Smooth muscle cell (in vitro differentiated cells): ENCODE measurements around the gene AFAP1L1. TPM values are rescaled to one million over a fixed set of nuclear protein-coding genes. Genes with fewer than 3 reads are reported as not detected.

Experiments used
- DNase-seq: peaks from one replicate; lab custom pipeline; 2025; ENCODE audit not compliant: unreplicated experiment; lab: John Stamatoyannopoulos, UW
- H2AFZ ChIP-seq: fragments of 200-600 bp; sonication (generic); 2 replicates; pipeline ENCODE4 v1.6.0; 2016; ENCODE audit warnings: antibody characterized with exemption, low read depth, mild to moderate bottlenecking
- H3F3A ChIP-seq: fragments of 200-600 bp; sonication (generic); 2 replicates; pipeline ENCODE4 v1.6.0; 2017; ENCODE audit warnings: antibody characterized with exemption, low read depth
- H3K27ac ChIP-seq: fragments of 200-600 bp; sonication (generic); 2 replicates; pipeline ENCODE4 v1.5.1; 2016; ENCODE audit warnings: low read depth, mild to moderate bottlenecking
- H3K27me3 ChIP-seq: fragments of 200-600 bp; sonication (generic); 2 replicates; pipeline ENCODE4 v1.6.1; 2016; ENCODE audit warnings: low read depth, mild to moderate bottlenecking
- H3K36me3 ChIP-seq: fragments of 200-600 bp; sonication (generic); 2 replicates; pipeline ENCODE4 v1.5.1; 2016; ENCODE audit warnings: low read depth
- H3K4me1 ChIP-seq: fragments of 200-600 bp; sonication (generic); 2 replicates; pipeline ENCODE4 v1.5.1; 2016; ENCODE audit warnings: low read depth
- H3K4me2 ChIP-seq: fragments of 200-600 bp; sonication (generic); 2 replicates; pipeline ENCODE4 v1.6.0; 2016; ENCODE audit warnings: mild to moderate bottlenecking
- H3K4me3 ChIP-seq: fragments of 200-600 bp; sonication (generic); 2 replicates; pipeline ENCODE4 v1.5.1; 2016; ENCODE audit warnings: mild to moderate bottlenecking
- H3K79me2 ChIP-seq: fragments of 200-600 bp; sonication (generic); 2 replicates; pipeline ENCODE4 v1.6.0; 2016; ENCODE audit warnings: low read depth, mild to moderate bottlenecking
- H3K9ac ChIP-seq: fragments of 200-600 bp; sonication (generic); 2 replicates; pipeline ENCODE4 v1.6.0; 2016; ENCODE audit warnings: low read depth
- H3K9me3 ChIP-seq: fragments of 200-600 bp; sonication (generic); replicated peaks from 2 replicates; pipeline ENCODE4 v1.5.1; 2016; ENCODE audit warnings: low read depth
- H4K20me1 ChIP-seq: fragments of 200-600 bp; sonication (generic); 2 replicates; pipeline ENCODE4 v1.6.0; 2016; ENCODE audit warnings: low read depth
- CTCF ChIP-seq: fragments of 200-600 bp; sonication (generic); IDR thresholded peaks from 2 replicates; pipeline ENCODE4 v1.5.1; 2017; ENCODE audit warnings: borderline replicate concordance, mild to moderate bottlenecking, antibody characterized with exemption; ENCODE audit not compliant: insufficient read depth, poor library complexity, severe bottlenecking
- WGBS: methylation state at CpG from one replicate; pipeline ENCODE4 v1.1.7; 2016; ENCODE audit warnings: low lambda C conversion rate; 5-methylcytosine and 5-hydroxymethylcytosine counted together
- polyA plus RNA-seq: library from polyadenylated mRNA; unstranded; fragments of >200 nt; fragmentation: Nextera tagmentation; extraction: Ambion mirVana; gene quantifications from 2 replicates; pipeline ENCODE4 v1.2.1, GENCODE V29; 2016
- total RNA-seq: library from RNA; depleted of rRNA; stranded (reverse); fragments of >200 nt; gene quantifications from 2 replicates; pipeline ENCODE4 v1.2.3, GENCODE V29; 2014

Gene AFAP1L1
- total and polyA plus RNA-seq, 2 experiments from 2014 or later, result 0.59 to 2.3 TPM

GRCh38 chr5:149310947-149311658, 39.4 kb downstream of the AFAP1L1 start:
- no peak for DNase-seq
- H2AFZ ChIP-seq, result no peak overlapping the region
- no peak for TF ChIP-seq CTCF
- no peaks in the 10 kb centered on the region for H3K36me3 ChIP-seq
- no peaks in the 10 kb centered on the region for H3F3A ChIP-seq
- no peak overlapping the region for H3K4me3 ChIP-seq
- no peak overlapping the region for H3K27ac ChIP-seq
- no peaks in the 10 kb centered on the region for H3K79me2 ChIP-seq
- peaks cover 2% of the 10 kb centered on the region for H3K27me3 ChIP-seq
- no peaks in the 10 kb centered on the region for H3K9me3 ChIP-seq
- no peak overlapping the region for H3K9ac ChIP-seq
- no peaks in the 10 kb centered on the region for H4K20me1 ChIP-seq
- H3K4me2 ChIP-seq, result no peak overlapping the region
- H3K4me1 ChIP-seq, result no peaks in the 10 kb centered on the region
- WGBS, result 68% methylated on average over 10 of the region's 10 CpGs

GRCh38 chr5:149313151-149313841, 41.6 kb downstream of the AFAP1L1 start:
- Histone ChIP-seq H3F3A (no peaks in the 10 kb centered on the region), H3K27ac (no peak overlapping the region), H3K4me3 (no peak overlapping the region), H3K4me1 (no peaks in the 10 kb centered on the region), H3K9me3 (no peaks in the 10 kb centered on the region), H3K9ac (no peak overlapping the region), H3K36me3 (no peaks in the 10 kb centered on the region), H3K27me3 (peaks cover 2% of the 10 kb centered on the region), H3K79me2 (no peaks in the 10 kb centered on the region), H2AFZ (no peak overlapping the region), H4K20me1 (no peaks in the 10 kb centered on the region), H3K4me2 (no peak overlapping the region)
- no peak for DNase-seq
- no peak for TF ChIP-seq CTCF
- WGBS, result 92% methylated on average over 6 of the region's 6 CpGs

GRCh38 chr5:149314571-149315111, 43.0 kb downstream of the AFAP1L1 start:
- Histone ChIP-seq H3K4me1 (no peaks in the 10 kb centered on the region), H4K20me1 (no peaks in the 10 kb centered on the region), H3K9me3 (no peaks in the 10 kb centered on the region), H3K79me2 (no peaks in the 10 kb centered on the region), H3K36me3 (no peaks in the 10 kb centered on the region), H3K27me3 (peaks cover 2% of the 10 kb centered on the region), H3K4me3 (no peak overlapping the region), H3K4me2 (no peak overlapping the region), H3K9ac (no peak overlapping the region), H3K27ac (no peak overlapping the region), H2AFZ (no peak overlapping the region), H3F3A (peaks cover under 1% of the 10 kb centered on the region)
- no peak for DNase-seq
- 89% methylated on average over 4 of the region's 4 CpGs for WGBS
- no peak for TF ChIP-seq CTCF
